ENCODE data around the gene ESRRG.
"Not testable (repeated sequence)": the region's sequence is repeated elsewhere in the genome, so short reads cannot be mapped to it uniquely, and the experiment has no call there.

ESRRG gene

GRCh38 chr1:216560527-216560926 lies 162.7 kb downstream of the ESRRG start:
- no peak for DNase-seq

- DNase-seq = no peak
Measured at GRCh38 chr1:216559359-216559758, 163.9 kb downstream of the ESRRG start.

- no peak for DNase-seq
Measured at GRCh38 chr1:216555653-216556052, 167.6 kb downstream of the ESRRG start.

- DNase-seq = no peak
Measured at GRCh38 chr1:216554934-216555333, 168.3 kb downstream of the ESRRG start.

- no peak for DNase-seq
Measured at GRCh38 chr1:216553766-216554165, 169.5 kb downstream of the ESRRG start.

GRCh38 chr1:216553040-216553439 lies 170.2 kb downstream of the ESRRG start:
- no peak for DNase-seq

GRCh38 chr1:216549796-216550195 lies 173.4 kb downstream of the ESRRG start:
- DNase-seq = no peak

- DNase-seq = no peak
Measured at GRCh38 chr1:216542741-216543140, 180.5 kb downstream of the ESRRG start.

- no peak for DNase-seq
Measured at GRCh38 chr1:216542263-216542662, 181.0 kb downstream of the ESRRG start.

GRCh38 chr1:216535751-216536150 lies 187.5 kb downstream of the ESRRG start:
- DNase-seq = no peak

- DNase-seq = no peak
Measured at GRCh38 chr1:216535059-216535458, 188.2 kb downstream of the ESRRG start.

GRCh38 chr1:216533776-216534175 lies 189.5 kb downstream of the ESRRG start:
- no peak for DNase-seq

- DNase-seq = no peak
Measured at GRCh38 chr1:216532251-216532798, 190.9 kb downstream of the ESRRG start.

GRCh38 chr1:216531263-216532239 lies 191.7 kb downstream of the ESRRG start:
- no peak for DNase-seq

GRCh38 chr1:216529851-216530250 lies 193.4 kb downstream of the ESRRG start:
- DNase-seq = not testable (repeated sequence)

GRCh38 chr1:216528816-216529215 lies 194.4 kb downstream of the ESRRG start:
- no peak for DNase-seq

GRCh38 chr1:216523449-216524190 lies 199.6 kb downstream of the ESRRG start:
- no peak for DNase-seq

- DNase-seq = no peak
Measured at GRCh38 chr1:216523043-216523442, 200.2 kb downstream of the ESRRG start.

GRCh38 chr1:216521477-216521876 lies 201.8 kb downstream of the ESRRG start:
- DNase-seq = no peak

- DNase-seq = no peak
Measured at GRCh38 chr1:216518844-216519627, 204.2 kb downstream of the ESRRG start.

- DNase-seq = no peak
Measured at GRCh38 chr1:216502528-216503162, 220.6 kb downstream of the ESRRG start.

- no peak for DNase-seq
Measured at GRCh38 chr1:216500273-216500967, 222.8 kb downstream of the ESRRG start.
